ENCODE results near the gene RPRD1B. TPM values are rescaled to one million over a fixed set of nuclear protein-coding genes. Genes with fewer than 3 reads are reported as not detected.
A peak's percentile ranks its signal among the peaks of the same experiment; 100 is the strongest.

RPRD1B gene
- total RNA-seq, 1 donor from 2014 or later = 37.7 TPM

- H3K27ac Mint-ChIP-seq = no peak overlapping the region
- H3K9me3 Mint-ChIP-seq = no peaks in the 10 kb centered on the region
- no peak for TF ChIP-seq CTCF (IDR thresholded peaks at IDR 0.05)
- peaks cover 25% of the 10 kb centered on the region for H3F3A ChIP-seq (ENCODE audit: low read depth)
- peaks cover 45% of the 10 kb centered on the region for H4K20me1 ChIP-seq (ENCODE audit: low read depth)
- H3K27ac ChIP-seq = peak overlapping the region; percentile 55
- peaks cover 9% of the 10 kb centered on the region for H3K36me3 Mint-ChIP-seq
- peaks cover 1% of the 10 kb centered on the region for H3K36me3 ChIP-seq
- H3K27me3 ChIP-seq = no peaks in the 10 kb centered on the region
- H3K4me3 Mint-ChIP-seq = no peak overlapping the region
- H3K4me1 ChIP-seq = peaks cover 12% of the 10 kb centered on the region
- H3K79me2 ChIP-seq (ENCODE audit: low read depth) = peaks cover 61% of the 10 kb centered on the region
- no peak overlapping the region for H3K4me2 ChIP-seq
- no peak overlapping the region for H3K4me3 ChIP-seq
- H3K4me1 Mint-ChIP-seq = peaks cover 8% of the 10 kb centered on the region
- H3K9ac ChIP-seq = no peak overlapping the region
- no peak overlapping the region for H2AFZ ChIP-seq (replicated peaks)
- DNase-seq (ENCODE audit: low spot score) = peak; percentile 46
- H3K27me3 Mint-ChIP-seq (ENCODE audit: insufficient read depth, low read depth) = no peaks in the 10 kb centered on the region
- no peaks in the 10 kb centered on the region for H3K9me3 ChIP-seq (ENCODE audit: low read depth)
Measured at GRCh38 chr20:38052870-38053269, 19.3 kb downstream of the RPRD1B start.

- Histone ChIP-seq H3K9ac (no peak overlapping the region), H3F3A (ENCODE audit: low read depth) (peaks cover 25% of the 10 kb centered on the region), H3K27me3 (no peaks in the 10 kb centered on the region), H3K9me3 (ENCODE audit: low read depth) (no peaks in the 10 kb centered on the region), H3K4me2 (no peak overlapping the region), H3K79me2 (ENCODE audit: low read depth) (peaks cover 57% of the 10 kb centered on the region), H3K4me1 (peaks cover 12% of the 10 kb centered on the region), H2AFZ (replicated peaks) (no peak overlapping the region), H3K4me3 (no peak overlapping the region), H4K20me1 (ENCODE audit: low read depth) (peaks cover 43% of the 10 kb centered on the region), H3K36me3 (peaks cover 19% of the 10 kb centered on the region), H3K27ac (no peak overlapping the region)
- H3K4me1 Mint-ChIP-seq = peaks cover 8% of the 10 kb centered on the region
- no peak overlapping the region for H3K27ac Mint-ChIP-seq
- H3K27me3 Mint-ChIP-seq (ENCODE audit: insufficient read depth, low read depth) = no peaks in the 10 kb centered on the region
- H3K36me3 Mint-ChIP-seq = peaks cover 12% of the 10 kb centered on the region
- TF ChIP-seq EZH2 (IDR thresholded peaks at IDR 0.05) (no peak), EZH2phosphoT487 (IDR thresholded peaks at IDR 0.05) (no peak)
- DNase-seq (ENCODE audit: low spot score) = no peak
- no peak overlapping the region for H3K4me3 Mint-ChIP-seq
- no peaks in the 10 kb centered on the region for H3K9me3 Mint-ChIP-seq
Measured at GRCh38 chr20:38054647-38055046, 21.1 kb downstream of the RPRD1B start.

- Mint-ChIP-seq H3K36me3 (peaks cover 13% of the 10 kb centered on the region), H3K27me3 (ENCODE audit: insufficient read depth, low read depth) (no peaks in the 10 kb centered on the region), H3K4me1 (peaks cover 8% of the 10 kb centered on the region), H3K9me3 (no peaks in the 10 kb centered on the region), H3K4me3 (no peak overlapping the region), H3K27ac (no peak overlapping the region)
- Histone ChIP-seq H3K27me3 (no peaks in the 10 kb centered on the region), H2AFZ (replicated peaks) (no peak overlapping the region), H3K4me3 (no peak overlapping the region), H3K9me3 (ENCODE audit: low read depth) (no peaks in the 10 kb centered on the region), H3K27ac (no peak overlapping the region), H3K79me2 (ENCODE audit: low read depth) (peaks cover 53% of the 10 kb centered on the region), H3K36me3 (peaks cover 19% of the 10 kb centered on the region), H3K9ac (no peak overlapping the region), H3K4me1 (peaks cover 12% of the 10 kb centered on the region), H3K4me2 (no peak overlapping the region), H3F3A (ENCODE audit: low read depth) (peaks cover 25% of the 10 kb centered on the region), H4K20me1 (ENCODE audit: low read depth) (peaks cover 43% of the 10 kb centered on the region)
- TF ChIP-seq EZH2 (IDR thresholded peaks at IDR 0.05) (no peak), EZH2phosphoT487 (IDR thresholded peaks at IDR 0.05) (no peak), CTCF (IDR thresholded peaks at IDR 0.05) (no peak)
- no peak for DNase-seq (ENCODE audit: low spot score)
Measured at GRCh38 chr20:38055294-38055693, 21.7 kb downstream of the RPRD1B start.

GRCh38 chr20:38055848-38056247 is 22.3 kb downstream of the RPRD1B start:
- H3K9me3 ChIP-seq (ENCODE audit: low read depth) = no peaks in the 10 kb centered on the region
- DNase-seq (ENCODE audit: low spot score) = no peak
- H3K79me2 ChIP-seq (ENCODE audit: low read depth) = peaks cover 49% of the 10 kb centered on the region
- H3K27me3 Mint-ChIP-seq (ENCODE audit: insufficient read depth, low read depth) = no peaks in the 10 kb centered on the region
- H3K4me1 Mint-ChIP-seq = peaks cover 8% of the 10 kb centered on the region
- no peaks in the 10 kb centered on the region for H3K9me3 Mint-ChIP-seq
- peaks cover 43% of the 10 kb centered on the region for H4K20me1 ChIP-seq (ENCODE audit: low read depth)
- H3F3A ChIP-seq (ENCODE audit: low read depth) = peaks cover 25% of the 10 kb centered on the region
- H3K27me3 ChIP-seq = no peaks in the 10 kb centered on the region
- no peak overlapping the region for H3K4me3 Mint-ChIP-seq
- TF ChIP-seq CTCF (IDR thresholded peaks at IDR 0.05) (no peak), EZH2 (IDR thresholded peaks at IDR 0.05) (no peak), EZH2phosphoT487 (IDR thresholded peaks at IDR 0.05) (no peak)
- H3K4me2 ChIP-seq = no peak overlapping the region
- H3K4me3 ChIP-seq = no peak overlapping the region
- H3K9ac ChIP-seq = no peak overlapping the region
- H3K36me3 Mint-ChIP-seq = peaks cover 15% of the 10 kb centered on the region
- H3K27ac ChIP-seq = no peak overlapping the region
- H3K27ac Mint-ChIP-seq = no peak overlapping the region
- H2AFZ ChIP-seq (replicated peaks) = no peak overlapping the region
- H3K36me3 ChIP-seq = peaks cover 19% of the 10 kb centered on the region
- peaks cover 12% of the 10 kb centered on the region for H3K4me1 ChIP-seq
